Astrocyte (in vitro differentiated cells and primary cell): ENCODE data around the gene RBM25.

ENCODE experiments used
- EZH2 ChIP-seq: IDR thresholded peaks from 2 replicates; pipeline ENCODE4 v1.6.1; 2012; ENCODE audit warnings: mild to moderate bottlenecking, low read length, inconsistent platforms; ENCODE audit not compliant: insufficient read depth
- TF ChIP-seq, protein P1 (sequence below): IDR thresholded peaks from 2 replicates; pipeline ENCODE4 v1.5.1; 2011; ENCODE audit warnings: low read depth, mild to moderate bottlenecking, inconsistent platforms, low read length, moderate library complexity; ENCODE audit not compliant: insufficient read depth

DNA sequence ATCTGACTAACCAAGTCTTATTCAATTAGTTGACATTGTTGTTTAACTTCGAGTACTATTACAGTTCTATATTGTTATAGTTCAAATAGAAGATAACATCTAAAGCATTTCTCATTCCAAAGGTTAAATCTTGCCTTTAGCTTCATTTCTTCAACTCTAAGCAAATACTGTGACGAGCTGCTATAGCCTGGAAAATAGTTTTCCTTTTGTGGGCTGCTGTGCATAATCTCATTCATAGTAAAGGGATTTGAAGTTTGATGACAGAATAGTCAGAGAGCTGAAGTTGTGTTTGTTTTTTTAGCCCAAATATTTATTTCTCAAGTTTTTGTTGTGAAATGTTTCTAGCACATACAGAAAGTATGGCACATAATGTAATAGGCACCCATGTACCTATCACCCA, 91.4 kb downstream of the RBM25 start:
- TF ChIP-seq, protein P1, sequence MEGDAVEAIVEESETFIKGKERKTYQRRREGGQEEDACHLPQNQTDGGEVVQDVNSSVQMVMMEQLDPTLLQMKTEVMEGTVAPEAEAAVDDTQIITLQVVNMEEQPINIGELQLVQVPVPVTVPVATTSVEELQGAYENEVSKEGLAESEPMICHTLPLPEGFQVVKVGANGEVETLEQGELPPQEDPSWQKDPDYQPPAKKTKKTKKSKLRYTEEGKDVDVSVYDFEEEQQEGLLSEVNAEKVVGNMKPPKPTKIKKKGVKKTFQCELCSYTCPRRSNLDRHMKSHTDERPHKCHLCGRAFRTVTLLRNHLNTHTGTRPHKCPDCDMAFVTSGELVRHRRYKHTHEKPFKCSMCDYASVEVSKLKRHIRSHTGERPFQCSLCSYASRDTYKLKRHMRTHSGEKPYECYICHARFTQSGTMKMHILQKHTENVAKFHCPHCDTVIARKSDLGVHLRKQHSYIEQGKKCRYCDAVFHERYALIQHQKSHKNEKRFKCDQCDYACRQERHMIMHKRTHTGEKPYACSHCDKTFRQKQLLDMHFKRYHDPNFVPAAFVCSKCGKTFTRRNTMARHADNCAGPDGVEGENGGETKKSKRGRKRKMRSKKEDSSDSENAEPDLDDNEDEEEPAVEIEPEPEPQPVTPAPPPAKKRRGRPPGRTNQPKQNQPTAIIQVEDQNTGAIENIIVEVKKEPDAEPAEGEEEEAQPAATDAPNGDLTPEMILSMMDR = no peak
- no peak for TF ChIP-seq EZH2
